Measurements from ENCODE around the gene CD300LB.
"Not testable (repeated sequence)": the region's sequence is repeated elsewhere in the genome, so short reads cannot be mapped to it uniquely, and the experiment has no call there.

DNA sequence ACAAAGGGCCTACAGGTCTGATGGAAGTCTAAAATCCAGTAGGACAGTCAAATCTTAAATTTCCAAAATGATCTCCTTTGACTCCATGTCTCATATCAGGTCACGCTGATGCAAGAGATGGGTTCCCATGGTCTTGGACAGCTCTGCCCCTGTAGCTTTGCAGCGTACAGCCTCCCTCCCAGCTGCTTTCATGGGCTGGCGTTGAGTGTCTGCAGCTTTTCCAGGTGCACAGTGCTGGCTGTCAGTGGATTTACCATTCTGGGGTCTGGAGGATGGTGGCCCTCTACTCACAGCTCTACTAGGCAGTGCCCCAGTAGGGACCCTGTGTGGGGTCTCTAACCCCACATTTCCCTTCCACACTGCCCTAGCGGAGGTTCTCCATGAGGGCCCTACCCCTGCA lies 43.0 kb downstream of the CD300LB start:
- TF ChIP-seq, protein P1, sequence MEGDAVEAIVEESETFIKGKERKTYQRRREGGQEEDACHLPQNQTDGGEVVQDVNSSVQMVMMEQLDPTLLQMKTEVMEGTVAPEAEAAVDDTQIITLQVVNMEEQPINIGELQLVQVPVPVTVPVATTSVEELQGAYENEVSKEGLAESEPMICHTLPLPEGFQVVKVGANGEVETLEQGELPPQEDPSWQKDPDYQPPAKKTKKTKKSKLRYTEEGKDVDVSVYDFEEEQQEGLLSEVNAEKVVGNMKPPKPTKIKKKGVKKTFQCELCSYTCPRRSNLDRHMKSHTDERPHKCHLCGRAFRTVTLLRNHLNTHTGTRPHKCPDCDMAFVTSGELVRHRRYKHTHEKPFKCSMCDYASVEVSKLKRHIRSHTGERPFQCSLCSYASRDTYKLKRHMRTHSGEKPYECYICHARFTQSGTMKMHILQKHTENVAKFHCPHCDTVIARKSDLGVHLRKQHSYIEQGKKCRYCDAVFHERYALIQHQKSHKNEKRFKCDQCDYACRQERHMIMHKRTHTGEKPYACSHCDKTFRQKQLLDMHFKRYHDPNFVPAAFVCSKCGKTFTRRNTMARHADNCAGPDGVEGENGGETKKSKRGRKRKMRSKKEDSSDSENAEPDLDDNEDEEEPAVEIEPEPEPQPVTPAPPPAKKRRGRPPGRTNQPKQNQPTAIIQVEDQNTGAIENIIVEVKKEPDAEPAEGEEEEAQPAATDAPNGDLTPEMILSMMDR (IDR thresholded peaks at IDR 0.05; ENCODE audit: insufficient read depth, low read depth, low read length) = not testable (repeated sequence)
- TF ChIP-seq EZH2 (IDR thresholded peaks at IDR 0.05; ENCODE audit: insufficient read depth, low read length) = not testable (repeated sequence)

Data from astrocyte (in vitro differentiated cells and primary cell).